Measurements from ENCODE around the gene ABCC5.

The ABCC5 gene

GRCh38 chr3:184017672-184018423, at the start of gene ABCC5:
Gene ABCC5, minus strand, starts transcription at chr3:184017884. Its CDS starts 3,492 bp downstream, at chr3:184014392.
- Histone ChIP-seq H3K27me3 (ENCODE audit: control insufficient read depth in 1 of 2, insufficient read depth in 2 of 2, low read length in 2 of 2) (no peaks in the 10 kb centered on the region), H3K9ac (ENCODE audit: low read depth in 1 of 2, low read length in 2 of 2) (peak within 1 kb of the TSS; percentile 58 to 92), H3K36me3 (ENCODE audit: control insufficient read depth in 1 of 2, insufficient read depth in 2 of 2, low read length in 2 of 2) (no peaks in the 10 kb centered on the region), H3K27ac (ENCODE audit: low read depth, low read length) (peak within 1 kb of the TSS; percentile 53), H3K4me3 (ENCODE audit: low read depth in 1 of 2, low read length in 2 of 2) (peak within 1 kb of the TSS; percentile 97 to 99), H3K9me3 (ENCODE audit: control insufficient read depth in 1 of 2, low read length in 2 of 2) (no peaks in the 10 kb centered on the region), H3K4me1 (ENCODE audit: control insufficient read depth in 1 of 2, insufficient read depth in 2 of 2, low read length in 2 of 2) (peaks cover 14 to 21% of the 10 kb centered on the region in 2 donors)

DNA sequence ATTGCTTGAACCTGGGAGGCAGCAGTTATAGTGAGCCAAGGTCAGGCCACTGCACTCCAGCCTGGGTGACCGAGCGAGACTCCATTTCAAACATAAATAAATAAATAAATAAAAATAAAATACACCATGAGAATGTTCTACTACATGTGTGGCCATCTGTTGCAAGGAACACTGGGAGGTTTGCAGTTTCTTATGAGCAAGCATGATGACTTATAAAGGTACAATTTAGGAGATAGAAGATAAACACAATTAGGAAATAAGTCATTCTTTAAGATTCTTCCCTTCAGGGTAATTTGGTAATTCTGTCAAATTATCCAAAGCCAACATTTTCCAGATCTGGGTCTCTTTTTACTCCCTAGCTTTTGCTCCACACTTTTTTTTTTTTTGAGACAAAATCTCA, 48.5 kb upstream of the ABCC5 start:
- no peak overlapping the region for H3K4me3 ChIP-seq (ENCODE audit: low read depth in 1 of 2, low read length in 2 of 2)
- H3K9ac ChIP-seq (ENCODE audit: low read depth in 1 of 2, low read length in 2 of 2) = no peak overlapping the region
- H3K27ac ChIP-seq (ENCODE audit: low read depth, low read length) = no peak overlapping the region
- H3K36me3 ChIP-seq (ENCODE audit: control insufficient read depth in 1 of 2, insufficient read depth in 2 of 2, low read length in 2 of 2) = no peaks in the 10 kb centered on the region
- H3K9me3 ChIP-seq (ENCODE audit: control insufficient read depth in 1 of 2, low read length in 2 of 2) = no peaks in the 10 kb centered on the region
- H3K4me1 ChIP-seq (ENCODE audit: control insufficient read depth in 1 of 2, insufficient read depth in 2 of 2, low read length in 2 of 2) = no peaks in the 10 kb centered on the region
- H3K27me3 ChIP-seq (ENCODE audit: control insufficient read depth in 1 of 2, insufficient read depth in 2 of 2, low read length in 2 of 2) = no peaks in the 10 kb centered on the region

DNA sequence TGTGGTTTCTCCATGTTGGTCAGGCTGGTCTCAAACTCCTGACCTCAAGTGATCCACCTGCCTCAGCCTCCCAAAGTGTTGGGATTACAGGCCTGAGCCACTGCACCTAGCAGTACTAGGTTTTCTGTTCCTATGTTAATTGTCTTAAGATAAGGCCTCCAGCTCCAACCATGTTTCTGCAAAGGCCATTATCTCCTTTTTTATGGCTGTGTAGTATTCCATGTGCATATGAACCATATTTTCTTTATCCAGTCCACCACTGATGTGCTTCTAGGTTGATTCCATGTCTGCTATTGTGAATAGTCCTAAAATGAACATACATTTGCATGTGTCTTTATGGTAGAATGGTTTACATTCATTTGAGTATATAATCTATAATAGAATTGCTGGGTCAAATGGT, 45.0 kb upstream of the ABCC5 start:
- Histone ChIP-seq H3K9ac (ENCODE audit: low read depth in 1 of 2, low read length in 2 of 2) (no peak overlapping the region), H3K4me1 (ENCODE audit: control insufficient read depth in 1 of 2, insufficient read depth in 2 of 2, low read length in 2 of 2) (no peaks in the 10 kb centered on the region), H3K27me3 (ENCODE audit: control insufficient read depth in 1 of 2, insufficient read depth in 2 of 2, low read length in 2 of 2) (no peaks in the 10 kb centered on the region), H3K27ac (ENCODE audit: low read depth, low read length) (no peak overlapping the region), H3K36me3 (ENCODE audit: control insufficient read depth in 1 of 2, insufficient read depth in 2 of 2, low read length in 2 of 2) (no peaks in the 10 kb centered on the region), H3K4me3 (ENCODE audit: low read depth in 1 of 2, low read length in 2 of 2) (no peak overlapping the region), H3K9me3 (ENCODE audit: control insufficient read depth in 1 of 2, low read length in 2 of 2) (no peaks in the 10 kb centered on the region)

DNA sequence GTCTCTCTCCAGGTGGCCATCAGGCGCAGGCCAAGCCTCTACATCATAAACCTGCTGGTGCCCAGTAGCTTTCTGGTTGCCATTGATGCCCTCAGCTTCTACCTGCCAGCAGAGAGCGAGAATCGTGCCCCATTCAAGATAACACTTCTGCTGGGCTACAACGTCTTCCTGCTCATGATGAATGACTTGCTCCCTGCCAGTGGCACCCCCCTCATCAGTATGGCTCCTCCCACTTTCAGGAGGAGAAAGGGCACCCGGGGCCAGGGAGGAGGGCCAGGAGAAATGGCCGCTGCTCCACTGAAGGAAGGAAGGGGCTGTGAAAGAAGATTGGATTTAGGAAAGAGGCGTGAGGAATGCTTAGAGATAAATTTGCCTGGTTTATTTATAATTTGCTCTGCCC, 41.7 kb upstream of the ABCC5 start:
- Histone ChIP-seq H3K27me3 (ENCODE audit: control insufficient read depth in 1 of 2, insufficient read depth in 2 of 2, low read length in 2 of 2) (peaks cover 0 to 4% of the 10 kb centered on the region in 2 donors), H3K27ac (ENCODE audit: low read depth, low read length) (no peak overlapping the region), H3K36me3 (ENCODE audit: control insufficient read depth in 1 of 2, insufficient read depth in 2 of 2, low read length in 2 of 2) (no peaks in the 10 kb centered on the region), H3K4me1 (ENCODE audit: control insufficient read depth in 1 of 2, insufficient read depth in 2 of 2, low read length in 2 of 2) (no peaks in the 10 kb centered on the region), H3K4me3 (ENCODE audit: low read depth in 1 of 2, low read length in 2 of 2) (no peak overlapping the region), H3K9ac (ENCODE audit: low read depth in 1 of 2, low read length in 2 of 2) (no peak overlapping the region), H3K9me3 (ENCODE audit: control insufficient read depth in 1 of 2, low read length in 2 of 2) (no peaks in the 10 kb centered on the region)

- H3K4me3 ChIP-seq (ENCODE audit: low read depth in 1 of 2, low read length in 2 of 2) = no peak overlapping the region
- H3K27me3 ChIP-seq (ENCODE audit: control insufficient read depth in 1 of 2, insufficient read depth in 2 of 2, low read length in 2 of 2) = peaks cover 0 to 5% of the 10 kb centered on the region in 2 donors
- no peaks in the 10 kb centered on the region for H3K4me1 ChIP-seq (ENCODE audit: control insufficient read depth in 1 of 2, insufficient read depth in 2 of 2, low read length in 2 of 2)
- no peak overlapping the region for H3K27ac ChIP-seq (ENCODE audit: low read depth, low read length)
- no peaks in the 10 kb centered on the region for H3K36me3 ChIP-seq (ENCODE audit: control insufficient read depth in 1 of 2, insufficient read depth in 2 of 2, low read length in 2 of 2)
- no peaks in the 10 kb centered on the region for H3K9me3 ChIP-seq (ENCODE audit: control insufficient read depth in 1 of 2, low read length in 2 of 2)
- no peak overlapping the region for H3K9ac ChIP-seq (ENCODE audit: low read depth in 1 of 2, low read length in 2 of 2)
Observed at GRCh38 chr3:184058029-184058428, 40.3 kb upstream of the ABCC5 start.

GRCh38 chr3:184052767-184053166, 35.1 kb upstream of the ABCC5 start, which contains the start of gene HTR3C:
Gene HTR3C, plus strand, starts transcription at chr3:184053047. Its CDS starts 34 bp downstream, at chr3:184053081.
- Histone ChIP-seq H3K9me3 (ENCODE audit: control insufficient read depth in 1 of 2, low read length in 2 of 2) (no peaks in the 10 kb centered on the region), H3K4me3 (ENCODE audit: low read depth in 1 of 2, low read length in 2 of 2) (no peak within 1 kb of the TSS), H3K9ac (ENCODE audit: low read depth in 1 of 2, low read length in 2 of 2) (no peak within 1 kb of the TSS), H3K27me3 (ENCODE audit: control insufficient read depth in 1 of 2, insufficient read depth in 2 of 2, low read length in 2 of 2) (peaks cover 0 to 5% of the 10 kb centered on the region in 2 donors), H3K27ac (ENCODE audit: low read depth, low read length) (no peak within 1 kb of the TSS), H3K4me1 (ENCODE audit: control insufficient read depth in 1 of 2, insufficient read depth in 2 of 2, low read length in 2 of 2) (no peaks in the 10 kb centered on the region), H3K36me3 (ENCODE audit: control insufficient read depth in 1 of 2, insufficient read depth in 2 of 2, low read length in 2 of 2) (no peaks in the 10 kb centered on the region)

DNA sequence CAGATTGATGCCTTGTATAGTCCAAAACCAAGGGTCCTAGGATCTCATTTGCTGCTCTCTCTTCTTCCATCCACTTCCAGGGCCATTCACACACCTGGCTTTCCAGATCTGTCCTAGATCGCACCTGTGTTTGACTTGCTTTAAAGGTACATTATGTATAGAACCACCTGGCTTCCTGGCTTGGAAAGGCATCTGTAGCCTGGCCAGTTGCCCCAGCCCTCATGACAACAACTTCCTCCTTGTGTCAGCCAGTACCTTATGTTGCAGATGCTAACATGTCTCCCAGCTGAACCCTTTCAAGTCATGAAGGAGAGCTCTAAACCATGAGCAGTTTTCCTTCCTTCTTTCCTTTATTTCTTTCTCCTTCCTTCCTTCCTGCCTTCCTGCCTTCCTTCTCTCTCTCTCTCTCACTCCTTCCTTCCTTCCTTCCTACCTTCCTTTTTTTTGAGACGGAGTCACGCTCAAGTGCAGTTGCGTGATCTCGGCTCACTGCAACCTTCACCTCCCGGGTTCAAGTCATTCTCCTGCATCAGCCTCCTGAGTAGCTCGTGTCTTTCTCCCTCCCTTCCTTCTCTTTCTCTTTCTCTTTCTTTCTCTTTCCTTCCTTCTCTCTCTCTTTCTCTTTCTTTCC, 32.6 kb upstream of the ABCC5 start:
- Histone ChIP-seq H3K36me3 (ENCODE audit: control insufficient read depth in 1 of 2, insufficient read depth in 2 of 2, low read length in 2 of 2) (no peaks in the 10 kb centered on the region), H3K27ac (ENCODE audit: low read depth, low read length) (no peak overlapping the region), H3K9ac (ENCODE audit: low read depth in 1 of 2, low read length in 2 of 2) (no peak overlapping the region), H3K4me1 (ENCODE audit: control insufficient read depth in 1 of 2, insufficient read depth in 2 of 2, low read length in 2 of 2) (no peaks in the 10 kb centered on the region), H3K4me3 (ENCODE audit: low read depth in 1 of 2, low read length in 2 of 2) (no peak overlapping the region), H3K9me3 (ENCODE audit: control insufficient read depth in 1 of 2, low read length in 2 of 2) (no peaks in the 10 kb centered on the region), H3K27me3 (ENCODE audit: control insufficient read depth in 1 of 2, insufficient read depth in 2 of 2, low read length in 2 of 2) (peaks cover 0 to 5% of the 10 kb centered on the region in 2 donors)

GRCh38 chr3:184045995-184046394, 28.3 kb upstream of the ABCC5 start:
- no peaks in the 10 kb centered on the region for H3K4me1 ChIP-seq (ENCODE audit: control insufficient read depth in 1 of 2, insufficient read depth in 2 of 2, low read length in 2 of 2)
- no peak overlapping the region for H3K27ac ChIP-seq (ENCODE audit: low read depth, low read length)
- H3K27me3 ChIP-seq (ENCODE audit: control insufficient read depth in 1 of 2, insufficient read depth in 2 of 2, low read length in 2 of 2) = no peaks in the 10 kb centered on the region
- H3K9ac ChIP-seq (ENCODE audit: low read depth in 1 of 2, low read length in 2 of 2) = no peak overlapping the region
- H3K36me3 ChIP-seq (ENCODE audit: control insufficient read depth in 1 of 2, insufficient read depth in 2 of 2, low read length in 2 of 2) = no peaks in the 10 kb centered on the region
- H3K4me3 ChIP-seq (ENCODE audit: low read depth in 1 of 2, low read length in 2 of 2) = no peak overlapping the region
- no peaks in the 10 kb centered on the region for H3K9me3 ChIP-seq (ENCODE audit: control insufficient read depth in 1 of 2, low read length in 2 of 2)

DNA sequence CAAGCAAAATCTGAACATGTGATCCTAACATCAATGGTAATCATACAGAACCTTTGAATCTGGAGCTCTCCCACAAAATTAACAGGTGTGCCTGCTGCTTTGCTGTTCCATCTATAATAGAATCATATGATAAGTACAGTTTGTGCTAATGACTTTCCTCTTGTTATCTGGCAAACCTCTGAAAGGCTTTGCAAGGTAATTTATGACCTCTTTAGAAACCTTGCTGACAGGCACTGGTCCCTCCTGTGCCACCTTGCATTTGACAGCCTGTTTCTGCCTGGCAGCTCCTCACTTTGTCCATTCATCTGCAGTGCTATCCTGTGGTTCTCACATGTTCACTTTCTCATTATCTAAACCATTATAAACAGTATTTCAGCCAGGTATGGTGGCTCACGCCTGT, 24.9 kb upstream of the ABCC5 start:
- Histone ChIP-seq H3K4me1 (ENCODE audit: control insufficient read depth in 1 of 2, insufficient read depth in 2 of 2, low read length in 2 of 2) (no peaks in the 10 kb centered on the region), H3K27ac (ENCODE audit: low read depth, low read length) (no peak overlapping the region), H3K27me3 (ENCODE audit: control insufficient read depth in 1 of 2, insufficient read depth in 2 of 2, low read length in 2 of 2) (no peaks in the 10 kb centered on the region), H3K9me3 (ENCODE audit: control insufficient read depth in 1 of 2, low read length in 2 of 2) (no peaks in the 10 kb centered on the region), H3K36me3 (ENCODE audit: control insufficient read depth in 1 of 2, insufficient read depth in 2 of 2, low read length in 2 of 2) (no peaks in the 10 kb centered on the region), H3K9ac (ENCODE audit: low read depth in 1 of 2, low read length in 2 of 2) (no peak overlapping the region), H3K4me3 (ENCODE audit: low read depth in 1 of 2, low read length in 2 of 2) (no peak overlapping the region)

DNA sequence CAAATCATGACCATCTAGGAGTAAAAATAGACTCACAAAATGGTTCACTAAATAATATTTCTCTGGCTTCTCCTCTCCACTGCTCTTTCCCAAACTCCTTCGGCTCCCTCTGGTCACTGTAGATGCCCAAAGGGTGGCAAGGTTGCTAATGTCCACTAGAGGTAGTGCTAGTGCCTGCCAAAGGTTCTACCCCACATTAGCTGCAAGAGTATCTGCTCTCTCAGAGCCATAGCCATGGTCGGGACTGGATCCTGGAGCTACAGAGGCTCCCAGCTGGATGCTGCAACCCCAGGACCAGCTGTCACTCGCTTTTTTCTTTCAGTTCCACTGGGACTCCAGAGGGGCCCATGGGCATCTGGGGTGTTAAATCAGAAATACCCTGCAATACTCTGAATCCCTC, 22.3 kb upstream of the ABCC5 start:
- H3K4me1 ChIP-seq (ENCODE audit: control insufficient read depth in 1 of 2, insufficient read depth in 2 of 2, low read length in 2 of 2) = no peaks in the 10 kb centered on the region
- no peak overlapping the region for H3K27ac ChIP-seq (ENCODE audit: low read depth, low read length)
- no peaks in the 10 kb centered on the region for H3K27me3 ChIP-seq (ENCODE audit: control insufficient read depth in 1 of 2, insufficient read depth in 2 of 2, low read length in 2 of 2)
- no peaks in the 10 kb centered on the region for H3K9me3 ChIP-seq (ENCODE audit: control insufficient read depth in 1 of 2, low read length in 2 of 2)
- H3K36me3 ChIP-seq (ENCODE audit: control insufficient read depth in 1 of 2, insufficient read depth in 2 of 2, low read length in 2 of 2) = no peaks in the 10 kb centered on the region
- H3K9ac ChIP-seq (ENCODE audit: low read depth in 1 of 2, low read length in 2 of 2) = no peak overlapping the region
- no peak overlapping the region for H3K4me3 ChIP-seq (ENCODE audit: low read depth in 1 of 2, low read length in 2 of 2)

Measured in duodenal mucosa (tissue), 2 donors.